Vagina (tissue), 2 donors: ENCODE data around the gene CKAP5.

Experiments used
- CTCF ChIP-seq, 3 experiments: fragments of 450-650 bp in 2 of 3; fragments of 200-600 bp in 1 of 3; sonication (generic) in 1 of 3; IDR thresholded peaks; one replicate each; pipeline ENCODE4 v1.5.1; 2017 to 2019; ENCODE audit warnings: antibody characterized with exemption in 3 of 3, mild to moderate bottlenecking in 2 of 3, moderate library complexity in 2 of 3
- POLR2A ChIP-seq, 2 donors: fragments of 450-650 bp; IDR thresholded peaks; one replicate each; pipeline ENCODE4 v1.6.1; 2017; ENCODE audit warnings: antibody characterized with exemption in 2 of 2, mild to moderate bottlenecking in 2 of 2, moderate library complexity in 2 of 2
- POLR2AphosphoS5 ChIP-seq, 2 donors: sonication (generic); formaldehyde crosslinking; IDR thresholded peaks; one replicate each; pipeline ENCODE4 v1.9.0; 2017; ENCODE audit warnings: antibody characterized with exemption in 2 of 2, mild to moderate bottlenecking in 2 of 2, low read depth in 1 of 2; ENCODE audit not compliant: insufficient read depth in 1 of 2

- TF ChIP-seq CTCF (IDR thresholded peaks at IDR 0.05) (no peak), POLR2AphosphoS5 (IDR thresholded peaks at IDR 0.05; ENCODE audit: insufficient read depth in 1 of 2, low read depth in 1 of 2) (no peak), POLR2A (IDR thresholded peaks at IDR 0.05) (no peak)
These were observed 22.8 kb upstream of the CKAP5 start for GRCh38 chr11:46868912-46869311.
